NB4 (cell line): ENCODE data around the gene PLK2.

Experiments used
- CTCF ChIP-seq: IDR thresholded peaks from one replicate; pipeline ENCODE4 v1.5.1; 2012; ENCODE audit warnings: low read depth, low read length
- MAX ChIP-seq: IDR thresholded peaks from 2 replicates; pipeline ENCODE4 v1.6.1; 2011; ENCODE audit warnings: low read depth, low read length
- MYC ChIP-seq: IDR thresholded peaks from 2 replicates; pipeline ENCODE4 v1.6.1; 2011; ENCODE audit warnings: low read depth, low read length
- POLR2A ChIP-seq: IDR thresholded peaks from 2 replicates; pipeline ENCODE4 v1.6.1; 2011; ENCODE audit warnings: mild to moderate bottlenecking; ENCODE audit not compliant: insufficient read length; ENCODE audit errors: extremely low read depth

GRCh38 chr5:58455066-58455465, 4.8 kb downstream of the PLK2 start:
- TF ChIP-seq POLR2A (no peak), CTCF (no peak), MAX (no peak), MYC (no peak)
